ENCODE data around the gene C1orf210.

DNA sequence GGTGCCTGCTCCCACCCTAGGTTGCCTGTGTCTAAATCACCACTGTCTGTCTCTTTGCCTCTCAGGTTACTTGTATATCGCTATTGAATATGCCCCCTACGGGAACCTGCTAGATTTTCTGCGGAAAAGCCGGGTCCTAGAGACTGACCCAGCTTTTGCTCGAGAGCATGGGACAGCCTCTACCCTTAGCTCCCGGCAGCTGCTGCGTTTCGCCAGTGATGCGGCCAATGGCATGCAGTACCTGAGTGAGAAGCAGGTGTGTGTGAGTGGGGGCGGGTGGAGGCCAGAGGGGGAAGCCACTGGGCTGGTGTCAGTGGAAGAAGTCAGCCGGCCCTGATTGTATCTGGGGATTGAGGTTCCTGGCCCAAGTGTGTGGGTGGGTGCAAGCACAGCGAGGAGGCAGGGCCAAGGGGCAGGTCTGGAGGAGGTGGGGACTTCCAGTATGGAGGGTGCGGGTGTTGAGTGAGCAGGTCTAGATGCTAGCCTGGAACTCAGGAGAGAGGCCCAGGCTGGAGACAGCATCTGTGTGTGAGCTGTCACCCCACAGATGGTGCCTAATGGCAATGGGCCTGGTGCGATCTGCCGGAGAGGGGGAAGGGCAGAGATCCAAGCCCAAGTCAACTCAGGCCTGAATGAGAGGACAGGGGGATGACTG lies 32.6 kb upstream of the C1orf210 start:
- TF ChIP-seq, protein P1, sequence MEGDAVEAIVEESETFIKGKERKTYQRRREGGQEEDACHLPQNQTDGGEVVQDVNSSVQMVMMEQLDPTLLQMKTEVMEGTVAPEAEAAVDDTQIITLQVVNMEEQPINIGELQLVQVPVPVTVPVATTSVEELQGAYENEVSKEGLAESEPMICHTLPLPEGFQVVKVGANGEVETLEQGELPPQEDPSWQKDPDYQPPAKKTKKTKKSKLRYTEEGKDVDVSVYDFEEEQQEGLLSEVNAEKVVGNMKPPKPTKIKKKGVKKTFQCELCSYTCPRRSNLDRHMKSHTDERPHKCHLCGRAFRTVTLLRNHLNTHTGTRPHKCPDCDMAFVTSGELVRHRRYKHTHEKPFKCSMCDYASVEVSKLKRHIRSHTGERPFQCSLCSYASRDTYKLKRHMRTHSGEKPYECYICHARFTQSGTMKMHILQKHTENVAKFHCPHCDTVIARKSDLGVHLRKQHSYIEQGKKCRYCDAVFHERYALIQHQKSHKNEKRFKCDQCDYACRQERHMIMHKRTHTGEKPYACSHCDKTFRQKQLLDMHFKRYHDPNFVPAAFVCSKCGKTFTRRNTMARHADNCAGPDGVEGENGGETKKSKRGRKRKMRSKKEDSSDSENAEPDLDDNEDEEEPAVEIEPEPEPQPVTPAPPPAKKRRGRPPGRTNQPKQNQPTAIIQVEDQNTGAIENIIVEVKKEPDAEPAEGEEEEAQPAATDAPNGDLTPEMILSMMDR (IDR thresholded peaks at IDR 0.05): no peak
- TF ChIP-seq KAT7 (CRISPR knock-in tag; IDR thresholded peaks at IDR 0.05; ENCODE audit: borderline replicate concordance) (no peak), ELF4 (CRISPR knock-in tag; IDR thresholded peaks at IDR 0.05; ENCODE audit: low read depth) (no peak), E2F1 (CRISPR knock-in tag; IDR thresholded peaks at IDR 0.05) (no peak), CBFB (CRISPR knock-in tag; IDR thresholded peaks at IDR 0.05; ENCODE audit: low read depth) (no peak), ZNF416 (CRISPR knock-in tag; IDR thresholded peaks at IDR 0.05) (no peak)
